LNCAP (cell line): ENCODE measurements around the gene HIGD2A.

Experiments used
- CTCF ChIP-seq: fragments of 450-650 bp; IDR thresholded peaks from 2 replicates; pipeline ENCODE4 v1.5.1; 2017; ENCODE audit warnings: mild to moderate bottlenecking

HIGD2A gene

GRCh38 chr5:176373100-176373818, 15.3 kb upstream of the HIGD2A start:
- no peak for TF ChIP-seq CTCF

GRCh38 chr5:176379881-176380280, 8.7 kb upstream of the HIGD2A start:
- TF ChIP-seq CTCF: no peak

- no peak for TF ChIP-seq CTCF
Observed at GRCh38 chr5:176381423-176381822, 7.1 kb upstream of the HIGD2A start.

- TF ChIP-seq CTCF: no peak
Observed at GRCh38 chr5:176381979-176382378, 6.6 kb upstream of the HIGD2A start.

GRCh38 chr5:176382721-176383120, 5.8 kb upstream of the HIGD2A start:
- no peak for TF ChIP-seq CTCF

- no peak for TF ChIP-seq CTCF
Observed at GRCh38 chr5:176383248-176383905, 5.2 kb upstream of the HIGD2A start.

GRCh38 chr5:176383961-176384360, 4.6 kb upstream of the HIGD2A start:
- TF ChIP-seq CTCF: no peak
